DMS114 treated with DMSO at 0.1 percent for 48 hours (cell line): Measurements from ENCODE around the gene SPATA20.

Experiments used
- DNase-seq: peaks from one replicate; lab custom pipeline; 2025; ENCODE audit not compliant: unreplicated experiment; lab: John Stamatoyannopoulos, UW

Gene SPATA20

GRCh38 chr17:50519141-50519834 is 27.7 kb upstream of the SPATA20 start:
- DNase-seq = no peak

- DNase-seq = no peak
These were observed 26.5 kb upstream of the SPATA20 start for GRCh38 chr17:50520483-50520882.

- no peak for DNase-seq
These were observed 25.5 kb upstream of the SPATA20 start for GRCh38 chr17:50521514-50521913.

- no peak for DNase-seq
These were observed 24.2 kb upstream of the SPATA20 start for GRCh38 chr17:50522766-50523165.

- DNase-seq = no peak
These were observed 23.8 kb upstream of the SPATA20 start for GRCh38 chr17:50523208-50523607.

- DNase-seq = no peak
These were observed 22.1 kb upstream of the SPATA20 start for GRCh38 chr17:50524838-50525237.

- DNase-seq = no peak
These were observed 19.7 kb upstream of the SPATA20 start for GRCh38 chr17:50527155-50527762.

- DNase-seq = no peak
These were observed 19.0 kb upstream of the SPATA20 start for GRCh38 chr17:50527949-50528474.

GRCh38 chr17:50529849-50530248 is 17.1 kb upstream of the SPATA20 start:
- no peak for DNase-seq

- DNase-seq = no peak
These were observed 15.4 kb upstream of the SPATA20 start for GRCh38 chr17:50531428-50532025.

GRCh38 chr17:50532452-50533024 is 14.4 kb upstream of the SPATA20 start, which contains the start of gene EPN3:
Gene EPN3 (plus strand): TSS chr17:50532735. CDS start chr17:50536557, 3,822 bp downstream.
- no peak for DNase-seq

- DNase-seq = no peak
These were observed 13.8 kb upstream of the SPATA20 start for GRCh38 chr17:50533185-50533584.

GRCh38 chr17:50533720-50534148 is 13.2 kb upstream of the SPATA20 start:
- DNase-seq = no peak

- no peak for DNase-seq
These were observed 12.6 kb upstream of the SPATA20 start for GRCh38 chr17:50534222-50534978.

- no peak for DNase-seq
These were observed 12.0 kb upstream of the SPATA20 start for GRCh38 chr17:50534979-50535326.

- no peak for DNase-seq
These were observed 11.6 kb upstream of the SPATA20 start for GRCh38 chr17:50535407-50535806.

- no peak for DNase-seq
These were observed 10.0 kb upstream of the SPATA20 start for GRCh38 chr17:50536683-50537646.

GRCh38 chr17:50537721-50538548 is 9.0 kb upstream of the SPATA20 start:
- no peak for DNase-seq
